ENCODE measurements around the gene DEF6.

Gene DEF6

GRCh38 chr6:35370785-35371493, 73.3 kb downstream of the DEF6 start:
- POLR2A ChIA-PET = interaction anchor here (1.2 kb wide), 1 partner anchor 97 kb away, joined by 3 read pairs; the partner anchor contains the start of gene RPL10A
- peak; percentile 50 for DNase-seq (ENCODE audit: extremely low spot score)
- no peak for TF ChIP-seq CTCF (IDR thresholded peaks at IDR 0.05; ENCODE audit: control extremely low read depth, extremely low read depth, low read depth, missing control alignments)
- CTCF ChIA-PET = interaction anchor here (0.9 to 2.6 kb wide), 8 partner anchors 9 to 44 kb away, joined by 3 to 9 read pairs (median 3); no protein-coding TSS in a partner anchor

All from GM10248 (cell line).